CMK (cell line): ENCODE results near the gene ABL1.

Source experiments
- DNase-seq: peaks from one replicate; pipeline ENCODE4 v3.0.0-alpha.2; 2010; ENCODE audit warnings: low read depth

Gene ABL1

DNA sequence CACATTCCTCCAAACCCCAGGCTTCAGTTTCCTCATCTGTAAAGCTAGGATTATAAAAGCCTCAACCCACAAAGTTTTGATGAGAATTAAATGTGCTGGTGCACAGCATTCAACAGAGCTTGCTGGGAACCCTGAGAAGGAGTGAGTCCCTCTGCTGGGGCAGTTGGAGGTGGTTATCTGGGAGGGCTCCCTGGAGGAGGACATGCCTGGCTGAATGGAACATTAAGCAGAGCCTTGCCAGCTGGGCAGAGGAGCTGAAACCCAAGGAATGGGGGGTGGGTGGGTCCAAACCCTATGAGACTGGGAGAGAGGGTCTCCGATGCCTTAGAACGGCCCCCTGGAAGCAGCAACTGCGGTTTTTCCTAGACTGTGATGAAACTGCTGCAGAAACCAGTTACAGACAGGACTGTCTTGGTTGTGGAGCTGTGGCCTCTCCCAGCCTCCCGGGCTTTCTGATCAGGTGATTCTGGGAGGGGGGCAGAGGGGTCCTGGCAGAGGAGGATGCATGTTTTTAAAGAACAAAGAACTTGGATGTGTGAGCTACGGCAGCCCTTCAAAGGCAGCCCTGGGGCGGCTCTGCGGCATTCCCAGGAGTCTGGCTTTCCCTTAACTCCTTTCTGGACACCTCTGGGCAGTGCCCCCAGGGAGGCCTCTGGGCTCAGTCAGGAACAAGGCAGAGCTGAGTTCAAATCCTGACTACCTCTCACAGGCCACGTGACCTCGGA lies 83.2 kb downstream of the ABL1 start:
- DNase-seq, result no peak

GRCh38 chr9:130918826-130919558 lies 83.9 kb downstream of the ABL1 start:
- no peak for DNase-seq

GRCh38 chr9:130919559-130920145 lies 84.6 kb downstream of the ABL1 start:
- DNase-seq, result no peak

GRCh38 chr9:130920233-130920632 lies 85.2 kb downstream of the ABL1 start:
- DNase-seq, result no peak

DNA sequence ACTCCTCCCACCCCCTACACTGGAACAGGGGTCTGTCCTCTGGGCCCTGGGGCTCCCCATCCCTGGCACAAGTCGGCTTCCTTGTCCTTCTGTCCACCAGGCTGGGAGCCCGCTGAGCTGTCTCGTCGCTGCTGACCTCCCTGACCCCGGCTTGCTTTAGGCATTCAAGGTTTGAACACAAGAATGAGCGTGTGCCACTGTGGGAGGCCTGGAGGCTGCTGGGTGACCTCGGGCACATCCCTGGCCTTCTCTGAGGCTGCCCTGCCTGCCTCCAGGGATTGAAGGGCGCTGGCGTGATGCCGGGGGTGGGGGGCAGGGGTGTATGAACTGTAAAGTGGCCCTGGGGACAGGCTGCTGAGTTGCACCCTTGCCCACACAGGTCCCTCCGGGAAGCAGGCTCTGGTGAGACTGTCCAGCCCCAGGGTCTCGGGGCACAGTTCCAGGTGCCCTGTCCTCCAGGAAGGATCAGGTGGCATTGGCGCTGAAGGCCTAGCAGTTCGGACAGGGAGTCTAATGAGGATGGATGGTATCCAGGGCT lies 85.8 kb downstream of the ABL1 start:
- DNase-seq, result no peak

- no peak for DNase-seq
Measured at GRCh38 chr9:130921300-130921988, 86.4 kb downstream of the ABL1 start.

- no peak for DNase-seq
Measured at GRCh38 chr9:130921989-130922892, 87.2 kb downstream of the ABL1 start.

GRCh38 chr9:130922893-130923610 lies 88.0 kb downstream of the ABL1 start:
- no peak for DNase-seq

DNA sequence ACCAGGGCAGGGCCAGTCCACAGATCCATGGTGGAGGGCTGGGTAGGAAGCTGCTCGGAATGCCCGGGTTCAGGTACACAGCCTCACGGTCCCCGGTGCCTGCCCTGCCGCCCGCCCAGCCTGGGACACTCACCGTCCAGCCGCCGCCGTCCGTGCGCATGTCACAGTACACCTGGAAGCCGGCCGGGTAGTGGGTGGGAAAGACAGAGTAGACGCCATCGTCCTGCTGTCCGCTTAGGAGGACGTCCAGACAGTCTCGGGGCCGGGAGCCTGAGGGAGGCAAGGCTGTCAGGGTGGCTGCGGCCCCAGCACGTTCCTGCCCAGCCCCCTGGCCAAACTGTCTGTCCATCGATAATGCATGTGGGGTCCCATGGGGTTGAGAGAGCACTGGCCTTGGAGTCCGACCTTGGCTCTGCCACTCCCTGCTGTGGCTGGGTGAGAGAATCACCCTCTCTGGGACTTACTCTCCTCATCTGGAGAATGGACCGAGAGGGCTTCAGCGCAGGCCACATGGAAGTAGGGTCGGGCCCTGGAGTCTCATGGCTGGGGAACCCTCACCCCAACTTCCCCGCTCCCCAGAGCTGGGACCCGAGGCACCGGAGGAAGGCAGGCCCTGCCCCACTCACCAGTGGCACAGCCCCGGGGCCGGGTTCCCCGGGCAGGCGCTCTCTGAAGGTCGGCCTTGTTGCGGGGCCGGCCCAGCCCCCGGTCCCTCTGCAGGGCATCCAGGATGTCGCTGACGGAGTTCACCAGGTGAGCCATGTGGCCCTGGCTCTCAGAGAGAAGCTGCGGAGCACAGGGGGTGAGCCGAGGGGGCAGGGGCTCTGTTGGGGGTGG lies 88.8 kb downstream of the ABL1 start:
- DNase-seq, result no peak

GRCh38 chr9:130924448-130924788 lies 89.4 kb downstream of the ABL1 start:
- no peak for DNase-seq

DNA sequence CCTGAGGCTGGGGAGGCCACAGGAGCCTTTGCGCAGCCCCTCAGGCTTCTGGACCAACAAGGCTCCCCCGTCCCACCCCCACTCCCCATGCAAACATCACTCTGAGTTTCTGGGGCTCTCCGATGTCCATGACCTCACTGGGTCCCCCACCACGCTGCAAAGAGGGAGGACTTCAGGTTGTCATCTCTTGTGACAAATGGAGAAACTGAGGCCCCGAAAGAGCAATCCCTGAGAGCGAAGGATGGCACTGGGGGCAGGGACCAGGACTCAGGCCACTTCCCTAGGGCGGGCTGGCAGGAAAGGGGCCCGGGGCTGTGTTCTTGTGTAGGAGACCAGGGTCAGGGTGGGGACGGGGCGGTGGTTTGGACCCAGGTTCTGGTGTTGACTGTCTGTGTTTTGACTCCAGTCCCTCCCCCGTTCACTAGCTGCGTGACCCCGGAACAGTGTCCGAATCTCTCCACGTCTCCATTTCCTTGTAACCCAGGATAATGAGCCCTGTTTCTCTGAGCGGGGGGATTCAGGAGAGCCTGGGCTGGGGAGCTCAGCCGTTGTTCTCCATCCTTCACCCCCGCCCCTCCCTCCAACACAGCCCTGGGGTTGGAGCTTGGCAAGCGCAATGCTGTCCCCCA lies 90.1 kb downstream of the ABL1 start:
- no peak for DNase-seq

GRCh38 chr9:130927338-130927737 lies 92.3 kb downstream of the ABL1 start:
- DNase-seq, result no peak

GRCh38 chr9:130927995-130928900 lies 93.2 kb downstream of the ABL1 start:
- no peak for DNase-seq

DNA sequence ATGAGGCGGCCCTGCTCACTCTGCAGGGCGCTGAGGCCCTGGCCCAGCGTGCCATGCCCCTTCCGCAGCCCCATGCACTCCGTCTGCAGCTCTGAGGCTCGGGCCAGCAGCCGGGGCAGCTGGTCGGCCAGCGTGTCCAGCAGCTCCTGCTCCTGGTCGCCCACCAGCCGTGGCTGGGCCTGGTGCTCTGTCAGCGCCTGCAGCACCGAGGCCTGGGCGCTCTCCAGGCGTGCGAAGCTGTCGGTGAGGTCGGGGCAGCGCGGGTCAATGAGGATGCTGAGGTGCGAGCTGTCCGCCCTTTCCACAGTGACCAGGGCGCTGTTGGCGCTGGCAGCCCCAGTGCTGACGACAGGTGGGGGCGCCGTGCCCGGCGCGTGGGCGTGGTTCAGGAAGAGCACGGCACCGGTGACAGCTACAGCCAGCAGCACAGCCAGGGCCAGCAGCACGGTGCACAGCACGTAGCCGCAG lies 94.6 kb downstream of the ABL1 start:
- no peak for DNase-seq

DNA sequence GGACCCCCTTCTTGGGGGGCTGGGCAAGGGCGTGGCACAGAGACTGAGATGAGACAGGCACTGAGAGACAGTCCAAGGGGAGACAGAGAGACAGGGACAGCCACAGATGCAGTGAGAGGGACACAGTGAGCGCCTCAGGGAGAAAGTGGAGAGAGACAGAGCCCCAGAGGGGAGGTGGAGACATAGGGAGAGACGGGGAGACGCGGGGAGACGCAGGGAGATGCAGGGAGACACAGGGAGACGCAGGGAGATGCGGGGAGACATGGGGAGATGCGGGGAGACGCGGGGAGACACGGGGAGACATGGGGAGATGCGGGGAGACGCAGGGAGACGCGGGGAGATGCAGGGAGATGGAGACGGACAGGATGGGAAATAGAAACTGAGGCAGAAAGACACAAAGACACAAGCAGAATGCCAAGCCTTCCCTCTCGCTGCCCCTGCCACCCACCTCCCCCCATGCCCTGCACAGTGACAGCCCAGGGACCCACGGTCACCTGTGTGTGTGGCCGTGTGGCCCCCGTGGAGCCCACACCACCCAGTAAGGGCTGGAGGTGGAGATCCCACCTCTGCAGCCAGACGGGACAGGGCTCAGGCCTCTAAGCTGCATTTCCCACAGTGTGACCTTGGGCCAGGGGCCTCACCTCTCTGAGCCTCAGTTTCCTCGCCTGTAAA lies 95.2 kb downstream of the ABL1 start:
- no peak for DNase-seq

GRCh38 chr9:130930804-130931349 lies 95.8 kb downstream of the ABL1 start:
- no peak for DNase-seq

- DNase-seq, result peak; percentile 20
Measured at GRCh38 chr9:130931508-130932254, 96.6 kb downstream of the ABL1 start.
